ENCODE measurements around the gene POLR3GL. TPM values are rescaled to one million over a fixed set of nuclear protein-coding genes. Genes with fewer than 3 reads are reported as not detected.

POLR3GL gene
- total RNA-seq, 2 experiments from 2014 or later, result 19.8 to 27.3 TPM

DNA sequence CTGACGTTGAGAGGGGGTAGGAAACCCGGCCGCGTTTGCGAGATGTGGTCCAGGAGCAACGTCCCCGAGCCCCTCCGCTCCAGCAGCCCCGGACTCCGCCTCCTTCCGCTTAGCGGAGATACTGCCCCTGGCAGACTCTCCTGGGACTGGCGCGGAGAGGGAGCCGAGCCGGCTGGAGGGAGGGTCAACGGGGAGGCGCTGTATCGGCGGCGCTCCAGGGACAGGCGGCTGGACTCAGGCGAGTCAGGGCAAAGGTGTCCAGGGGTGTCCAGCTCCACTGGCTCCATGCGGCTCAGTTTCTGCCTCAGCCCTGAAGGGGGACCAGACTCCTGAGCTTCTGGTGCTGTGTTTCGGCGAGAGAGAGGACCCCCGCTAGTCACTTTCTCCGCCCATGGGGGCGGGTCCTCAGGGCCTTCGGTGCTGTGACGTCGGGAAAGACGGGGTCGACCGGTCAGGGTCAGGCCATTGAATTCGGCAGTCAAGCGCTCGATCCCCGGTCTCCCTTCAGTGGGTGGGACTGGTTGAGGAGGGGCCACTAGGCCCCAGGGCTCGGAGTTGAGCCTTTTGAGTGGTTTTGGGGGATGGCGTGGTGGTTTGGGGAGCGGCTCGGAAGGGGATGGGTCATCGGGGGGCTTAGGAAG is 3.9 kb upstream of the POLR3GL start:
- no peak for DNase-seq (ENCODE audit: low spot score)
- intact Hi-C loops (cut with micrococcal nuclease; ENCODE audit: unreplicated experiment), result no loop called here
- no peaks in the 10 kb centered on the region for H3K9me3 ChIP-seq (ENCODE audit: low read length)
- ChIA-PET CTCF (ENCODE audit: unreplicated experiment) (no interaction called here), POLR2A (interaction anchor here (0.5 kb wide), 1 partner anchor 36 kb away, joined by 3 read pairs; the partner anchor contains the start of gene TXNIP)
- peak overlapping the region; percentile 9; the same call in 1 of the 2 replicates for H2AFZ ChIP-seq (ENCODE audit: low read length)
- no TSS peak for BruUV-seq (replicated peaks)
- no peaks in the 10 kb centered on the region for H3K9me2 ChIP-seq (ENCODE audit: insufficient read depth, low read length)
- H3K79me2 ChIP-seq (ENCODE audit: insufficient read depth, low read depth, low read length), result peaks cover 21% of the 10 kb centered on the region; the same call in 1 of the 2 replicates
- no peak overlapping the region for H3K27ac ChIP-seq (ENCODE audit: low read depth, low read length, poor library complexity, severe bottlenecking)
- no peak for TF ChIP-seq EZH2phosphoT487 (IDR thresholded peaks at IDR 0.05; ENCODE audit: borderline replicate concordance, low read depth, low read length)
- TF ChIP-seq, protein P1, sequence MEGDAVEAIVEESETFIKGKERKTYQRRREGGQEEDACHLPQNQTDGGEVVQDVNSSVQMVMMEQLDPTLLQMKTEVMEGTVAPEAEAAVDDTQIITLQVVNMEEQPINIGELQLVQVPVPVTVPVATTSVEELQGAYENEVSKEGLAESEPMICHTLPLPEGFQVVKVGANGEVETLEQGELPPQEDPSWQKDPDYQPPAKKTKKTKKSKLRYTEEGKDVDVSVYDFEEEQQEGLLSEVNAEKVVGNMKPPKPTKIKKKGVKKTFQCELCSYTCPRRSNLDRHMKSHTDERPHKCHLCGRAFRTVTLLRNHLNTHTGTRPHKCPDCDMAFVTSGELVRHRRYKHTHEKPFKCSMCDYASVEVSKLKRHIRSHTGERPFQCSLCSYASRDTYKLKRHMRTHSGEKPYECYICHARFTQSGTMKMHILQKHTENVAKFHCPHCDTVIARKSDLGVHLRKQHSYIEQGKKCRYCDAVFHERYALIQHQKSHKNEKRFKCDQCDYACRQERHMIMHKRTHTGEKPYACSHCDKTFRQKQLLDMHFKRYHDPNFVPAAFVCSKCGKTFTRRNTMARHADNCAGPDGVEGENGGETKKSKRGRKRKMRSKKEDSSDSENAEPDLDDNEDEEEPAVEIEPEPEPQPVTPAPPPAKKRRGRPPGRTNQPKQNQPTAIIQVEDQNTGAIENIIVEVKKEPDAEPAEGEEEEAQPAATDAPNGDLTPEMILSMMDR (conservative IDR thresholded peaks at IDR 0.05; ENCODE audit: low read length), result no peak
- H3K4me1 ChIP-seq (ENCODE audit: insufficient read depth, low read length, poor library complexity, severe bottlenecking), result peaks cover 79% of the 10 kb centered on the region
- no peaks in the 10 kb centered on the region for H3K36me3 ChIP-seq (ENCODE audit: insufficient read depth, low read length)
- H3K4me3 ChIP-seq (ENCODE audit: low read depth, low read length, poor library complexity, severe bottlenecking), result peak overlapping the region; percentile 75
- peaks cover 3% of the 10 kb centered on the region; the same call in 1 of the 2 replicates for H4K20me1 ChIP-seq (ENCODE audit: insufficient read depth, low read length)
- H3K4me2 ChIP-seq (ENCODE audit: low read length), result peak overlapping the region; percentile 96

GRCh38 chr1:145961109-145961424 is 3.4 kb upstream of the POLR3GL start:
- Histone ChIP-seq H3K4me1 (ENCODE audit: insufficient read depth, low read length, poor library complexity, severe bottlenecking) (peaks cover 74% of the 10 kb centered on the region), H4K20me1 (ENCODE audit: insufficient read depth, low read length) (peaks cover under 1% of the 10 kb centered on the region; the same call in 1 of the 2 replicates), H3K36me3 (ENCODE audit: insufficient read depth, low read length) (no peaks in the 10 kb centered on the region), H3K27ac (ENCODE audit: low read depth, low read length, poor library complexity, severe bottlenecking) (no peak overlapping the region), H3K9me2 (ENCODE audit: insufficient read depth, low read length) (no peaks in the 10 kb centered on the region), H3K79me2 (ENCODE audit: insufficient read depth, low read depth, low read length) (peaks cover 19% of the 10 kb centered on the region; the same call in 1 of the 2 replicates), H2AFZ (ENCODE audit: low read length) (peak overlapping the region; percentile 9; the same call in 1 of the 2 replicates), H3K4me2 (ENCODE audit: low read length) (peak overlapping the region; percentile 96), H3K4me3 (ENCODE audit: low read depth, low read length, poor library complexity, severe bottlenecking) (peak overlapping the region; percentile 75), H3K9me3 (ENCODE audit: low read length) (no peaks in the 10 kb centered on the region)
- intact Hi-C loops (cut with micrococcal nuclease; ENCODE audit: unreplicated experiment), result no loop called here
- TF ChIP-seq, protein P1 (conservative IDR thresholded peaks at IDR 0.05; ENCODE audit: low read length), result no peak
- TF ChIP-seq EZH2phosphoT487 (IDR thresholded peaks at IDR 0.05; ENCODE audit: borderline replicate concordance, low read depth, low read length), result no peak
- ChIA-PET POLR2A (no interaction called here), CTCF (ENCODE audit: unreplicated experiment) (no interaction called here)
- BruUV-seq (replicated peaks), result no TSS peak
- DNase-seq (ENCODE audit: low spot score), result no peak

DNA sequence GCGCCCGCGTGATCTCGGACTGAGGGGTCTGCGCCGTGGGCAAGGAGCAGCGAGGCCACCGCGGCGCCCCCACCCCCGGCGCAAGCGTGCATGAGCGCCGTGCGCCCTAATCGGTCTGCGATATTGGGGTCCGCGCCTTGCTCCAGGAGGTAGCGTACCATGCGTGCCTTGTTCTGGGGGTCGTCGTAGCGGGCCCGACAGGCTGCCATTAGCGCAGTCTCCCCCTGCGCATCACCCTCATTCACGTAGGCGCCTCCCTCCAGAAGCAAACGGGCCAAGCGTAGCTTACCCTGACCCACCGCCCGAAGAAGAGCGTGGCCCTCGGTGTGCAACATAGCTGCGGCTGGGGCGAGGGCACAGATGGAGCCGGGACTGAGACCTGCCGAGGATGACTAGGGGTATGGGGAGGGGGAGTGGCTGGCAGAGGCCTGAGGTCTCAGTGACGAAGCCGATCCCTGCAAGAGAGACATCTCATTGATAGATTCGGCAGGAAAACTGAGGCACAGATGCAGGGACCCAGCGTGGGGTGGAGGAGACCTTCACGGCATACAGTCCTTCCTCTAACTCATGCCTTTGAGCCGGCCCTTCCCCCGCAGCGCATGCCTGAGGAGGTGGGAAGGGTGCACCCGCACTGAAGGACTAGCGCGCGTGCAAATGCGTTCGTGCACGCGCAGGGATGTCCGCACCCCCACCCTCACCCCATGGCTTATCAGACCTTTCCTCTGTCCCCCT is 2.9 kb upstream of the POLR3GL start:
- no peaks in the 10 kb centered on the region for H3K9me2 ChIP-seq (ENCODE audit: insufficient read depth, low read length)
- TF ChIP-seq, protein P1 (conservative IDR thresholded peaks at IDR 0.05; ENCODE audit: low read length), result no peak
- TF ChIP-seq EZH2phosphoT487 (IDR thresholded peaks at IDR 0.05; ENCODE audit: borderline replicate concordance, low read depth, low read length), result no peak
- peak overlapping the region; percentile 9; the same call in 1 of the 2 replicates for H2AFZ ChIP-seq (ENCODE audit: low read length)
- intact Hi-C loops (cut with micrococcal nuclease; ENCODE audit: unreplicated experiment), result no loop called here
- H3K9me3 ChIP-seq (ENCODE audit: low read length), result no peaks in the 10 kb centered on the region
- BruUV-seq (replicated peaks), result no TSS peak
- no peak for DNase-seq (ENCODE audit: low spot score)
- H3K79me2 ChIP-seq (ENCODE audit: insufficient read depth, low read depth, low read length), result peaks cover 14% of the 10 kb centered on the region; the same call in 1 of the 2 replicates
- H3K4me1 ChIP-seq (ENCODE audit: insufficient read depth, low read length, poor library complexity, severe bottlenecking), result peaks cover 69% of the 10 kb centered on the region
- H3K27ac ChIP-seq (ENCODE audit: low read depth, low read length, poor library complexity, severe bottlenecking), result no peak overlapping the region
- no peaks in the 10 kb centered on the region; the same call in 1 of the 2 replicates for H3K36me3 ChIP-seq (ENCODE audit: insufficient read depth, low read length)
- CTCF ChIA-PET (ENCODE audit: unreplicated experiment), result no interaction called here
- POLR2A ChIA-PET, result no interaction called here
- H3K4me3 ChIP-seq (ENCODE audit: low read depth, low read length, poor library complexity, severe bottlenecking), result peak overlapping the region; percentile 75
- H3K4me2 ChIP-seq (ENCODE audit: low read length), result peak overlapping the region; percentile 96
- H4K20me1 ChIP-seq (ENCODE audit: insufficient read depth, low read length), result no peaks in the 10 kb centered on the region
